NB4 (cell line): ENCODE data around the gene C20orf204.

Experiments used
- CTCF ChIP-seq: IDR thresholded peaks from one replicate; pipeline ENCODE4 v1.5.1; 2012; ENCODE audit warnings: low read depth, low read length
- MAX ChIP-seq: IDR thresholded peaks from 2 replicates; pipeline ENCODE4 v1.6.1; 2011; ENCODE audit warnings: low read depth, low read length
- MYC ChIP-seq: IDR thresholded peaks from 2 replicates; pipeline ENCODE4 v1.6.1; 2011; ENCODE audit warnings: low read depth, low read length
- POLR2A ChIP-seq: IDR thresholded peaks from 2 replicates; pipeline ENCODE4 v1.6.1; 2011; ENCODE audit warnings: mild to moderate bottlenecking; ENCODE audit not compliant: insufficient read length; ENCODE audit errors: extremely low read depth

- peak; percentile 2 for TF ChIP-seq CTCF
- TF ChIP-seq MYC, result no peak
- no peak for TF ChIP-seq MAX
- TF ChIP-seq POLR2A, result no peak
These were observed 46.9 kb downstream of the C20orf204 start for GRCh38 chr20:64082820-64083377.
